IPS DF 4.7 (cell line): ENCODE measurements around the gene CRYBG2.

Experiments used
- DNase-seq: peaks from one replicate; pipeline ENCODE4 v3.0.0-alpha.2; 2013; ENCODE audit warnings: low spot score; ENCODE audit errors: extremely low read depth

The CRYBG2 gene

DNA sequence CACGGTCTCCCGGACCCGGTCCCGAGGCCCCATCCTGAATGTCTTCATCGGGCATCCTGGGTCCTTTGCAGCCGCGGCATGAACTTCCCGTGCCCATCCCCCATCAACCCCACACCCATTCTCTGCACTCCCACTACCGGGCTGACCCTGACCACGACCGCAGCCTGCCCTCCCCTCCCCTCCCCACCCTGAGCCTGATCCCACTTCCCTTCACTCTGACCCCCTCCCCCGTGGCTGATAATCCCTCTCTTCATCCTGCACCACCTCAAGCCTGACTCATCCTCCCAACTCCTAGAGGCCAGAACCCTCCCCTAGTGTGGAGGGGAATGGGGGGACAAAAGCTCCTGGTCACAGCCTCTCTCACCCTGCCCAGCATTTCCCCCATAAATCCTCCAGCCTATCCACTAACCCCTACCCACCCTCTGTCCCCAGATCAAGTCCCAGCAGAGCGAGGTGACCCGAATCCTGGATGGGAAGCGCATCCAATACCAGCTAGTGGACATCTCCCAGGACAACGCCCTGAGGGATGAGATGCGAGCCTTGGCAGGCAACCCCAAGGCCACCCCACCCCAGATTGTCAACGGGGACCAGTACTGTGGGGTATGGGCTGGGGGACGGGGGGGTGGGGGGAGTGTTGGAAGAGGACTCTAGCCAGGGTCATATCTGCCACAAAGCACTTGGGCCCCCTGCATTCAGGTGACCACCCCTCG lies 73.4 kb downstream of the CRYBG2 start:
- no peak for DNase-seq

DNA sequence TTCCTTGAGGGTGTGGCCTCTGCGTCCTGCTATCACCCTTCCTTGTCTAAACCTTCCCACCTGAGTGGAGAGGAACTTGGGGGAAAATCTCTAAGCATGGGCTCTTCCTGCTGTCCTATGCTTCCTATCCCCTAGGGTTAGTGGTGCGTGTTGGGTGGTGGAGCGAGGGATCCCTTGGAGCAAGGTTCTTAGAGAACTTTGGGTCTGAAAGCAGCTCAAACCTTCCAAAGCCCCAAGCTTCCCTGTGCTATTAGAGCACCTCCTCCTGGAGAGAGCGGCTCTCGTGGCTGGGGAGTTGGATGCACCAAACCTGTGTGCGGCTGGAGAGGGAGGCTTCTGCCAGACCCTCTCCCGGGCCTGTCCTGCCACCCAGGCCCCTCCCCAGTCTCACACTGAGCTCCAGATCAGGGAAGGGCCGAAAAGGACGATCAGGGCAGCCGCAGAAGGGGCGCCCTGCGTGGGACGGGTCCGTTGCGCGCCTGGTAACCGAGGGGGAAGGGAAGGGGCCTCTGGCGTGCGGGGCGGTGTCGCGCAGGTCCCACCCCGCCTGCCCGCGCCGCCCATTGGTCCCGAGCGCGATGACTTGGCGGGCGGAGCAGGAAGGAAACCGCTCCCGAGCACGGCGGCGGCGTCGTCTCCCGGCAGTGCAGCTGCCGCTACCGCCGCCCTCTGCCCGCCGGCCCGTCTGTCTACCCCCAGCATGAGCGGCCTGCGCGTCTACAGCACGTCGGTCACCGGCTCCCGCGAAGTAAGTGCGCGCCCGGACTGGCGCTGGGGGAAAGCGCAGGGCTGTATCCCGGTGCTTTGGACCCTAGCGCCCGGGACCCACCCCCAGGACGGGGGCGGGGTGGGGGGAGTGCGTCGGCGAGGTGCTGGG lies 74.2 kb downstream of the CRYBG2 start, which contains the start of gene SH3BGRL3:
TSS of gene SH3BGRL3 (plus strand) at position 631 of the 877 bp plus-strand sequence. CDS start at position 701, 70 bp downstream.
- no peak for DNase-seq

DNA sequence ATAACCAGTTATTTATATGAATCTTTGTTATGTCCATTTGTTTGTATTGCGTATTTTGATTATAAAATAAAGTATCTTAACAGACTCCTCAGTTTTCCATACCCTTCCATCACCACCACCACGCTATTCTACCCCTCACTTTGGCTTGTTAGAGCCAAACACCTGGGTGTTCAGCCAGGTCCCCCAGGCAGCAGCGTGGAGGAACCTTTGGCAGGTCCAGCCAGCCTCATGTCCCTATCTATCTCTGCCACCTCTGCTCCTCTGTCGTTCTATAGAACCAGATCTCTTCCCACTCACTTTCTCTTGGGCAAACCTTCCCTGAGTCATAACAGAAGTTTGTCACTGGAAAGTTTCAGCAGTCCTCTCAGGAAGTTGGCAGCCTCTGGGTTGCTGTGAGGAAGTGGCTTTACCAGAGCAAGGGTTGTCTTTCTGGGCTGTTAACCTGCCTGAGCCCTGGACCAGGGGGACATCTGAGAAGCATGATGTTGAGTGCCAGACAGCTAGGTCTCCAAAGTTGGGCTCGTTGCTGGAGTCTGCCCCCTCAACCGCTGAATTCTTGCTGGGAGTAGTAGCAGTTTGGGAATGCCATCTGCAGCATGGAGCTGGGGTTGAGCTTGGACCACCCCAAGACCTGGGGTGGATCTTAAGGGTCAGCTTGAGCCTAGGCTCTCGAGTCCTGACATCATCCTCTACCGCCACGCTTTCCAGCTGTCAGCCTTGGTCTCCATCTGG lies 75.0 kb downstream of the CRYBG2 start:
- no peak for DNase-seq

DNA sequence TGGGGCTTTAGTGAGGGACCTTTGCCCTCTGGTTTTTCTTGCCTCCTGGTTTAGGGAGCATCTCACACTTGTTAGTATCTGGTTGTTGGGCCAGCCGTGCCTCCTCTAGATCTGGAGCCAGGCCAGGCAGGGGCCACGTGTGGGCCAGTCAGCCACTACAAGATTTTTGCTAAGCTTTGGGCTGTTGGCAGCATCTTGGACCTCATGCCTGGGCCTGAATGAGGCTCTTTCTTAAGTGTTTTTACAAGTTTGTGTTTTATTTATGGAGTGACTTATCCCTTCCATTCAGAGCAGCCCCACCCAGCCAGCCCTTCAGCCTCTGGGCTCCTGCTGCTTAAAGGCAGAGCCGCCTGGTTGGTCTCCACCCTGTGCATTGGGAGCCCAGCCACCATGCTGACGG lies 75.6 kb downstream of the CRYBG2 start:
- no peak for DNase-seq

DNA sequence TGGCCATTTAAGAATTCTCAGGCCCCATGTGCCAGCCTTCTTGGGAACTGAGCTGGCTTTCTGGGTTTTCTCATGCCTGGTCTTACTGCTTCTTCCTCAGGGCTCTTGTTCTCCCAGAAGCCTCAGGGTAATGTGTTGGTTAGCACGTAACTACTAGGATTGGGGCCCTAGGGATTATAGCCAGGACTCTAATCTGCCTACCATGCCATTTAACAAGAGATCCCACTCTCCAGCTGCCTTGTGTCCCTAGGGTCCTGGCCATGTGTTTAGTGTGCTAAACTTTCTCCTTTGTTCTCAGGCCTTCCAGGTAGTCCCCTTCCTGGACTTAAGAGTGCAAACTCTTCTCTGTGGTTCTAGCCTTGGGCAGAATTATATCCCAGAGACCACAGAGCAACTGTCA lies 76.2 kb downstream of the CRYBG2 start:
- DNase-seq: no peak

DNA sequence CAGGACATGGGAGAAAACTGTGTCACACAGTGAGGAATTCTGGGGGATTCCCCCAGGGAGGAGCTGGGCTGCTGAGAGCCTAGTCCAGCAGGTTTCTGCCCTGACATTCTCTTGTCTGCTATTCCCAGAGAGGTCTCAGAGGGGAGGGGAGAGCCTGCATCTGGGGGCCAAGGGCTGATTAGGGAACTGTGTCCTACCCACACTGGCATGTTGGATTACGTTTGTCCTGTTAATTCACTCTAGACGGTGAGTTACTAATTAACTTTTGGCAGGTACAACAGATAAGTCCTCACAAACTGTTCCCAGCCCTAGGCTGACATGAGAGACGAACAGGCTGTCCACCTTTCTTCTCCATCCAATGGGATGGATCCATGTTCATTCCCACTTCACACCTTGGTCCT lies 76.7 kb downstream of the CRYBG2 start:
- DNase-seq: no peak

DNA sequence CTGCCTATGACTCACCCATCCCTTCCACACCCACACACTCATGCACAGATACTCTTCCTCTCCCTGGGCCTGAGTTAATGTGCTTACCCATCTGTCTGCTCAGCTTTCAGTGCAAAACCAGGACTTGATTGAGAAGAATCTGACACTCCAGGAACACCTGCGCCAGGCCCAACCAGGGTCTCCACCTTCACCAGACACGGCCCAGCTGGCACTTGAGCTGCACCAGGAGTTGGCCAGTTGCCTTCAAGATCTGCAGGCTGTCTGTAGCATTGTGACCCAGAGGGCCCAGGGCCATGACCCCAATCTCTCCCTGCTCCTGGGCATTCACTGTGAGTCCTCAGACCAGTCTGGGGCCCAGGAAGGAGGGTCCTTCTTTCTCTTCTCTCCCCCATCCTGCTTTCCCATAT lies 77.5 kb downstream of the CRYBG2 start:
- DNase-seq: no peak

DNA sequence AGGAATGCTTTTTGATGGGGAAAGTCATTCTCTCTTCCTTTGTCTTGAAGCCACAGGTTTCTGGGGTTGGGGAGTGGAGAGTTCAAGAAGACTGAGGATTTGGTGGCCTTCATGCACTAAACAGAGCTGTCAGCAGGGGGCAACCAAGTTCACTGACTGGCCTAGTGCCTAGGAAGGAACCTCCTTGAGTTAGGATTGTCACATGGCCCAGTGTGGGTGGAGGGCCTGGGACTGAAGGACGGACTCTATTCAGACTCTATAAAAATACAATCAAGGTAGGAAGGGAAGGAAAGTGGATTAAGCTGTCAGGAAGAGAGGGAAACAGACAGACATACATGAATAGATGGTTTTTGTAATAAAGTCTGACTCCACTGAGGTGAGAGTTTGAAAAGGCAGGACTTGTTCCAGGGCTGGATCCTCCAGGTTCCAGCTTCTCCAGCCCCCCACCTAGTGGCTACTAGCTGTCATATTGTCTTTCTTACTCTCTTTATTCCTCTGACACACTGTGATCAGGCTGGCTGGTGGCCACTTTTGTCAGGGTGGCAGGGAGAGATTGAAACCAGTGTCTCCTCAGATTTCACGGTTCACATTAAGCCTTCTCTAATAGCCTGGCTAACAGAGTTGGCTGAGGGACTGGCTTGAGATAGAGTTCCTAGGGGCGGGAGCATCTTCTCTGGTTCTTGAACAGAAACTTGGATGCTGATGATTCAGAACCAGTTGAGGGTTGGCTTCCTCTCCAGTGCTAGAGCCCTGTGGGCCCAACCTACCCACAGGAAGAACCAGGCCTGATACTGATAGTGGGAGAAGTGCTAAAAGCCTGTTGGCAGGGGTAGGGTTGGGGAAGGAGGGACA lies 78.1 kb downstream of the CRYBG2 start:
- no peak for DNase-seq

DNA sequence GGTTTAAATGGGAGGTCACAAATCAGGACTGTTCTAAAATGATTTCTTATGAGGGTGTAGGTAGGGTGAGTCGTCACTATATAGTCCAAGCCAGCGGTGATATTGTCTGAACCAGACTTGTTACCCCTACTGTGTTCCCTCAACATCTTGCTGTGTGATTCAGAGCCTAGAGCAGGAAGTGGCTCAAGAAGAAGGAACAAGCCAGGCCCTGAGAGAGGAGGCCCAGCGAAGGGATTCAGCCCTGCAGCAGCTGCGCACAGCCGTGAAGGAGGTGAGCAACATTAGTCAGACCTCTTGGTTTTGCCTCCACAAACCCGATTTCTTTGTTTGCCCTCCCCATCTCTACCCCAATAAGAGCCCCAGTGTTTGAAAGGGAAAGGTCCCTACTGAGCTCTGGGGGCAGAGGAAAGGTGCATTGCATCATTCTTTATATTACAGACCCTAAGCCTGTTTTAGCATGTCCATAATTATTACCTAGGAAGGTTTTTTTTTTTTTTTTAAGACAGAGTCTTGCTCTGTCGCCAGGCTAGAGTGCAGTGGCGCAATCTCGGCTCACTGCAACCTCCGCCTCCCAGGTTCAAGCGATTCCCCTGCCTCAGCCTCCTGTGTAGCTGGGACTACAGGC lies 79.0 kb downstream of the CRYBG2 start:
- no peak for DNase-seq
